ENCODE results near the gene CLMN.

DNA sequence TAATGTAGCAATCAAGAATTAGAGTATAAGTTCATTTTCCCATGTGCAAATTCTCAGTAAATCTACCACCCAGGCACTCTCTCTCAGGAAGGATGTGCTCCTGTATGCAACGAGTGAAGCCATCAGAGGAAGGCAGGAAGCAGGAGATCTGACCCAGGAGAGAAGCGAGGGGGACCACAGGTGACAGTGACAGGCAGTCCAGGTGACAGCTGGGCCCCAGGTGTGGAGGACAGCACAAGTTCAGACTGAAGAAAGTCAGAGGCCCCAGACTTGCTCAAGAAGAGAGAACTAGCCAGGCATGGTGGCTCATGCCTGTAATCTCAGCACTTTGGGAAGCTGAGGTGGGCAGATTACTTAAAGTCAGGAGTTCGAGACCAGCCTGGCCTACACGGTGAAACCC is 13.8 kb downstream of the CLMN start:
- TF ChIP-seq, protein P1, sequence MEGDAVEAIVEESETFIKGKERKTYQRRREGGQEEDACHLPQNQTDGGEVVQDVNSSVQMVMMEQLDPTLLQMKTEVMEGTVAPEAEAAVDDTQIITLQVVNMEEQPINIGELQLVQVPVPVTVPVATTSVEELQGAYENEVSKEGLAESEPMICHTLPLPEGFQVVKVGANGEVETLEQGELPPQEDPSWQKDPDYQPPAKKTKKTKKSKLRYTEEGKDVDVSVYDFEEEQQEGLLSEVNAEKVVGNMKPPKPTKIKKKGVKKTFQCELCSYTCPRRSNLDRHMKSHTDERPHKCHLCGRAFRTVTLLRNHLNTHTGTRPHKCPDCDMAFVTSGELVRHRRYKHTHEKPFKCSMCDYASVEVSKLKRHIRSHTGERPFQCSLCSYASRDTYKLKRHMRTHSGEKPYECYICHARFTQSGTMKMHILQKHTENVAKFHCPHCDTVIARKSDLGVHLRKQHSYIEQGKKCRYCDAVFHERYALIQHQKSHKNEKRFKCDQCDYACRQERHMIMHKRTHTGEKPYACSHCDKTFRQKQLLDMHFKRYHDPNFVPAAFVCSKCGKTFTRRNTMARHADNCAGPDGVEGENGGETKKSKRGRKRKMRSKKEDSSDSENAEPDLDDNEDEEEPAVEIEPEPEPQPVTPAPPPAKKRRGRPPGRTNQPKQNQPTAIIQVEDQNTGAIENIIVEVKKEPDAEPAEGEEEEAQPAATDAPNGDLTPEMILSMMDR (conservative IDR thresholded peaks at IDR 0.05; ENCODE audit: low read depth in 2 of 2) = no peak
- no peak for TF ChIP-seq POLR2AphosphoS5 (IDR thresholded peaks at IDR 0.05; ENCODE audit: low read depth)
- no peak for TF ChIP-seq EZH2 (IDR thresholded peaks at IDR 0.05; ENCODE audit: low read depth, unreplicated experiment)
- TF ChIP-seq EZH2phosphoT487 (IDR thresholded peaks at IDR 0.05; ENCODE audit: unreplicated experiment) = no peak
- no peak for TF ChIP-seq ZNF114 (CRISPR knock-in tag; IDR thresholded peaks at IDR 0.05)
- TF ChIP-seq STAT1 (IDR thresholded peaks at IDR 0.05; ENCODE audit: unreplicated experiment) = no peak
- no peak for TF ChIP-seq ZNF331 (CRISPR knock-in tag; IDR thresholded peaks at IDR 0.05; ENCODE audit: low read depth)
- TF ChIP-seq, protein P2, sequence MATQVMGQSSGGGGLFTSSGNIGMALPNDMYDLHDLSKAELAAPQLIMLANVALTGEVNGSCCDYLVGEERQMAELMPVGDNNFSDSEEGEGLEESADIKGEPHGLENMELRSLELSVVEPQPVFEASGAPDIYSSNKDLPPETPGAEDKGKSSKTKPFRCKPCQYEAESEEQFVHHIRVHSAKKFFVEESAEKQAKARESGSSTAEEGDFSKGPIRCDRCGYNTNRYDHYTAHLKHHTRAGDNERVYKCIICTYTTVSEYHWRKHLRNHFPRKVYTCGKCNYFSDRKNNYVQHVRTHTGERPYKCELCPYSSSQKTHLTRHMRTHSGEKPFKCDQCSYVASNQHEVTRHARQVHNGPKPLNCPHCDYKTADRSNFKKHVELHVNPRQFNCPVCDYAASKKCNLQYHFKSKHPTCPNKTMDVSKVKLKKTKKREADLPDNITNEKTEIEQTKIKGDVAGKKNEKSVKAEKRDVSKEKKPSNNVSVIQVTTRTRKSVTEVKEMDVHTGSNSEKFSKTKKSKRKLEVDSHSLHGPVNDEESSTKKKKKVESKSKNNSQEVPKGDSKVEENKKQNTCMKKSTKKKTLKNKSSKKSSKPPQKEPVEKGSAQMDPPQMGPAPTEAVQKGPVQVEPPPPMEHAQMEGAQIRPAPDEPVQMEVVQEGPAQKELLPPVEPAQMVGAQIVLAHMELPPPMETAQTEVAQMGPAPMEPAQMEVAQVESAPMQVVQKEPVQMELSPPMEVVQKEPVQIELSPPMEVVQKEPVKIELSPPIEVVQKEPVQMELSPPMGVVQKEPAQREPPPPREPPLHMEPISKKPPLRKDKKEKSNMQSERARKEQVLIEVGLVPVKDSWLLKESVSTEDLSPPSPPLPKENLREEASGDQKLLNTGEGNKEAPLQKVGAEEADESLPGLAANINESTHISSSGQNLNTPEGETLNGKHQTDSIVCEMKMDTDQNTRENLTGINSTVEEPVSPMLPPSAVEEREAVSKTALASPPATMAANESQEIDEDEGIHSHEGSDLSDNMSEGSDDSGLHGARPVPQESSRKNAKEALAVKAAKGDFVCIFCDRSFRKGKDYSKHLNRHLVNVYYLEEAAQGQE (IDR thresholded peaks at IDR 0.05; ENCODE audit: unreplicated experiment) = no peak
- TF ChIP-seq NANOG (IDR thresholded peaks at IDR 0.05; ENCODE audit: borderline replicate concordance) = no peak
- TF ChIP-seq JUNB (IDR thresholded peaks at IDR 0.05; ENCODE audit: unreplicated experiment) = no peak
- TF ChIP-seq, protein P3, sequence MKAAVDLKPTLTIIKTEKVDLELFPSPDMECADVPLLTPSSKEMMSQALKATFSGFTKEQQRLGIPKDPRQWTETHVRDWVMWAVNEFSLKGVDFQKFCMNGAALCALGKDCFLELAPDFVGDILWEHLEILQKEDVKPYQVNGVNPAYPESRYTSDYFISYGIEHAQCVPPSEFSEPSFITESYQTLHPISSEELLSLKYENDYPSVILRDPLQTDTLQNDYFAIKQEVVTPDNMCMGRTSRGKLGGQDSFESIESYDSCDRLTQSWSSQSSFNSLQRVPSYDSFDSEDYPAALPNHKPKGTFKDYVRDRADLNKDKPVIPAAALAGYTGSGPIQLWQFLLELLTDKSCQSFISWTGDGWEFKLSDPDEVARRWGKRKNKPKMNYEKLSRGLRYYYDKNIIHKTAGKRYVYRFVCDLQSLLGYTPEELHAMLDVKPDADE (IDR thresholded peaks at IDR 0.05) = no peak
- TF ChIP-seq, protein P4, sequence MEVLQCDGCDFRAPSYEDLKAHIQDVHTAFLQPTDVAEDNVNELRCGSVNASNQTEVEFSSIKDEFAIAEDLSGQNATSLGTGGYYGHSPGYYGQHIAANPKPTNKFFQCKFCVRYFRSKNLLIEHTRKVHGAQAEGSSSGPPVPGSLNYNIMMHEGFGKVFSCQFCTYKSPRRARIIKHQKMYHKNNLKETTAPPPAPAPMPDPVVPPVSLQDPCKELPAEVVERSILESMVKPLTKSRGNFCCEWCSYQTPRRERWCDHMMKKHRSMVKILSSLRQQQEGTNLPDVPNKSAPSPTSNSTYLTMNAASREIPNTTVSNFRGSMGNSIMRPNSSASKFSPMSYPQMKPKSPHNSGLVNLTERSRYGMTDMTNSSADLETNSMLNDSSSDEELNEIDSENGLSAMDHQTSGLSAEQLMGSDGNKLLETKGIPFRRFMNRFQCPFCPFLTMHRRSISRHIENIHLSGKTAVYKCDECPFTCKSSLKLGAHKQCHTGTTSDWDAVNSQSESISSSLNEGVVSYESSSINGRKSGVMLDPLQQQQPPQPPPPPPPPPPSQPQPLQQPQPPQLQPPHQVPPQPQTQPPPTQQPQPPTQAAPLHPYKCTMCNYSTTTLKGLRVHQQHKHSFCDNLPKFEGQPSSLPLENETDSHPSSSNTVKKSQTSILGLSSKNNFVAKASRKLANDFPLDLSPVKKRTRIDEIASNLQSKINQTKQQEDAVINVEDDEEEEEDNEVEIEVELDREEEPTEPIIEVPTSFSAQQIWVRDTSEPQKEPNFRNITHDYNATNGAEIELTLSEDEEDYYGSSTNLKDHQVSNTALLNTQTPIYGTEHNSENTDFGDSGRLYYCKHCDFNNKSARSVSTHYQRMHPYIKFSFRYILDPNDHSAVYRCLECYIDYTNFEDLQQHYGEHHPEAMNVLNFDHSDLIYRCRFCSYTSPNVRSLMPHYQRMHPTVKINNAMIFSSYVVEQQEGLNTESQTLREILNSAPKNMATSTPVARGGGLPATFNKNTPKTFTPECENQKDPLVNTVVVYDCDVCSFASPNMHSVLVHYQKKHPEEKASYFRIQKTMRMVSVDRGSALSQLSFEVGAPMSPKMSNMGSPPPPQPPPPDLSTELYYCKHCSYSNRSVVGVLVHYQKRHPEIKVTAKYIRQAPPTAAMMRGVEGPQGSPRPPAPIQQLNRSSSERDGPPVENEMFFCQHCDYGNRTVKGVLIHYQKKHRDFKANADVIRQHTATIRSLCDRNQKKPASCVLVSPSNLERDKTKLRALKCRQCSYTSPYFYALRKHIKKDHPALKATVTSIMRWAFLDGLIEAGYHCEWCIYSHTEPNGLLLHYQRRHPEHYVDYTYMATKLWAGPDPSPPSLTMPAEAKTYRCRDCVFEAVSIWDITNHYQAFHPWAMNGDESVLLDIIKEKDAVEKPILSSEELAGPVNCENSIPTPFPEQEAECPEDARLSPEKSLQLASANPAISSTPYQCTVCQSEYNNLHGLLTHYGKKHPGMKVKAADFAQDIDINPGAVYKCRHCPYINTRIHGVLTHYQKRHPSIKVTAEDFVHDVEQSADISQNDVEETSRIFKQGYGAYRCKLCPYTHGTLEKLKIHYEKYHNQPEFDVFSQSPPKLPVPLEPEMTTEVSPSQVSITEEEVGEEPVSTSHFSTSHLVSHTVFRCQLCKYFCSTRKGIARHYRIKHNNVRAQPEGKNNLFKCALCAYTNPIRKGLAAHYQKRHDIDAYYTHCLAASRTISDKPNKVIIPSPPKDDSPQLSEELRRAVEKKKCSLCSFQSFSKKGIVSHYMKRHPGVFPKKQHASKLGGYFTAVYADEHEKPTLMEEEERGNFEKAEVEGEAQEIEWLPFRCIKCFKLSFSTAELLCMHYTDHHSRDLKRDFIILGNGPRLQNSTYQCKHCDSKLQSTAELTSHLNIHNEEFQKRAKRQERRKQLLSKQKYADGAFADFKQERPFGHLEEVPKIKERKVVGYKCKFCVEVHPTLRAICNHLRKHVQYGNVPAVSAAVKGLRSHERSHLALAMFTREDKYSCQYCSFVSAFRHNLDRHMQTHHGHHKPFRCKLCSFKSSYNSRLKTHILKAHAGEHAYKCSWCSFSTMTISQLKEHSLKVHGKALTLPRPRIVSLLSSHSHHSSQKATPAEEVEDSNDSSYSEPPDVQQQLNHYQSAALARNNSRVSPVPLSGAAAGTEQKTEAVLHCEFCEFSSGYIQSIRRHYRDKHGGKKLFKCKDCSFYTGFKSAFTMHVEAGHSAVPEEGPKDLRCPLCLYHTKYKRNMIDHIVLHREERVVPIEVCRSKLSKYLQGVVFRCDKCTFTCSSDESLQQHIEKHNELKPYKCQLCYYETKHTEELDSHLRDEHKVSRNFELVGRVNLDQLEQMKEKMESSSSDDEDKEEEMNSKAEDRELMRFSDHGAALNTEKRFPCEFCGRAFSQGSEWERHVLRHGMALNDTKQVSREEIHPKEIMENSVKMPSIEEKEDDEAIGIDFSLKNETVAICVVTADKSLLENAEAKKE (CRISPR knock-in tag; IDR thresholded peaks at IDR 0.05) = no peak
- no peak for TF ChIP-seq CREB1 (CRISPR knock-in tag; IDR thresholded peaks at IDR 0.05; ENCODE audit: low read depth)
